ENCODE data around the gene ACTN2.

ACTN2 gene

DNA sequence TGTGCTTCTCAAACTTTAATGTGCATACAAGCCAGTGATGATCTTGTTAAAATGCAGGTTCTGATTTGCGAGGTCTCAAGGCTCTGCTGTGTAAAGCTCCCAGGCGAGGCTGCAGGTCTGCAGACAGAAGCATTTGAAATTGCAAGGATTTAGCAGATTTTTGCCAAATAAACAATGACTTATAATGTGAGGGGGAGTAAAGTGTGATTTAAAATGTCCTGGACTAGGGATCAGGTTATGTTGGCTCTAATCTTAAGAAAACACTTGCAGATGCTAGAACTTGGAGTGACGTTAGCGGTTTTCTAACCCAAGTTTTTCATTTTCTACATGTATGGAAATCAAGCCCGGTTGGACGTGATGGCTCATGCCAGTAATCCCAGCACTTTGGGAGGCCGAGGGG lies 16.2 kb upstream of the ACTN2 start:
- H3K9ac ChIP-seq (ENCODE audit: low read length): no peak overlapping the region
- no peak overlapping the region for H3K27ac ChIP-seq (ENCODE audit: low read depth, low read length)
- H3K36me3 ChIP-seq (ENCODE audit: control insufficient read depth, insufficient read depth, low read length): no peaks in the 10 kb centered on the region
- no peaks in the 10 kb centered on the region for H3K4me1 ChIP-seq (ENCODE audit: control insufficient read depth, insufficient read depth, low read length)
- H3K27me3 ChIP-seq (ENCODE audit: control insufficient read depth, insufficient read depth, low read length): no peaks in the 10 kb centered on the region
- H3K9me3 ChIP-seq (ENCODE audit: control insufficient read depth, insufficient read depth, low read depth, low read length): no peaks in the 10 kb centered on the region
- H3K4me3 ChIP-seq (ENCODE audit: low read depth, low read length): no peak overlapping the region

DNA sequence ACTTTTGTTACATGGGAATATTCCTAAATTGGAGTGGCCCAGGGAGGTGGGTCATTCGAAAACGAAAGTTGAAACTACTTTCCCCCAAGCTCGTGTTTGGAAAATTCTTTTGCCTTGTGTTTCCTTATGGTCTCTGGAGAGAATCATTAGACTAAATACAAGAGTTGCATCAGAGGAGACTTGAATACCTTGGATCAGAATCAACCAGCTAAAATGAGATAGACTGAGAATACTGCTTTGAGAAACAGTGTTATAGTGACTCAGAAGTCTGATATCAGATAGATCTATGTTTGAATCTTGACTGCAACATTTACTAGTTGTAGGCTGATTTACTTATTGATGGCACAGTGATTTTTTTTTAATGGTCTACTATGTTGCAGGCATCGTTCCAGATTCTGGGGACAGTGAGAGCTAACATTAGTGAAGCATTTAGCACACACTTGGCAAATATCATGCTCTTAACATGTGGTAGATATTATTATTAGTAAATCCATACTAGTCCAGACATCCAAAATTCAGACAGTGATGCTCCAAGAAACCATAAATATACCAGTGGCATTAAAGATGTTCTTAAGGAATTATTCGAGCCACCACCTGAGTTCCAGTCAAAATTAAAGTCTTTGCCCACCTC lies 12.9 kb upstream of the ACTN2 start:
- Histone ChIP-seq H3K27me3 (ENCODE audit: control insufficient read depth, insufficient read depth, low read length) (no peaks in the 10 kb centered on the region), H3K9me3 (ENCODE audit: control insufficient read depth, insufficient read depth, low read depth, low read length) (no peaks in the 10 kb centered on the region), H3K36me3 (ENCODE audit: control insufficient read depth, insufficient read depth, low read length) (no peaks in the 10 kb centered on the region), H3K4me1 (ENCODE audit: control insufficient read depth, insufficient read depth, low read length) (peaks cover 6% of the 10 kb centered on the region), H3K27ac (ENCODE audit: low read depth, low read length) (no peak overlapping the region), H3K9ac (ENCODE audit: low read length) (no peak overlapping the region), H3K4me3 (ENCODE audit: low read depth, low read length) (no peak overlapping the region)

DNA sequence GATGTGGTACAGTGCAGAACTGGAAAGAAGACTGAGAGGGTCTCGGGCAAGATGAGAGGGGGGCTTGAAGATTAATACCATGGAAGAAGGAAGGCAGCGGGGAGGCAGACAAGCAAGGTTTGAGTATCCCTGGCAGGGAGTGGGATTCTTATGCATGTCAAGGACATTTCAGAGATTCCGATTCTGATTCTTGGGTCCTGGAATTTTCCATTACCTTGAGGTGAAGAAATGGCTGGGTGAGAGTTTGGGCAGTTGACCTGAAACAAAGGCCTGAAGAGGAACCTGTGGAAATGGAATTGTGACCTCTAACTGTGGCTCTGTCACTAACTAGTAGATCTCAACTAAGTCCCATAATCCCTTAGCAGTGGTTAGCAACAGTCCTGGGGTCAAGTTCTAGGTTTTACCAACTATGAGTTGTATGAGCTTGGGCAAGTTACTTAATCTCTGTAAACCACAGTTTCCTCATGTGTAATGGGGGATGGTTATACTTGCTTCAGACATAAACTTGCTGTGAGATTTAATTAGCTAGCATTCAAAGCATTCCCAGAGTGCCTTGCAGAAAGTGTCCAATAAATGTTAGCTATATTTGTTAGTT lies 8.6 kb upstream of the ACTN2 start:
- Histone ChIP-seq H3K4me3 (ENCODE audit: low read depth, low read length) (no peak overlapping the region), H3K9me3 (ENCODE audit: control insufficient read depth, insufficient read depth, low read depth, low read length) (no peaks in the 10 kb centered on the region), H3K9ac (ENCODE audit: low read length) (no peak overlapping the region), H3K27me3 (ENCODE audit: control insufficient read depth, insufficient read depth, low read length) (no peaks in the 10 kb centered on the region), H3K27ac (ENCODE audit: low read depth, low read length) (no peak overlapping the region), H3K4me1 (ENCODE audit: control insufficient read depth, insufficient read depth, low read length) (peaks cover 6% of the 10 kb centered on the region), H3K36me3 (ENCODE audit: control insufficient read depth, insufficient read depth, low read length) (no peaks in the 10 kb centered on the region)

GRCh38 chr1:236681219-236681618 lies 5.1 kb upstream of the ACTN2 start:
- Histone ChIP-seq H3K36me3 (ENCODE audit: control insufficient read depth, insufficient read depth, low read length) (no peaks in the 10 kb centered on the region), H3K4me1 (ENCODE audit: control insufficient read depth, insufficient read depth, low read length) (peaks cover 6% of the 10 kb centered on the region), H3K9me3 (ENCODE audit: control insufficient read depth, insufficient read depth, low read depth, low read length) (peaks cover 5% of the 10 kb centered on the region; the same call in 1 of the 2 replicates), H3K4me3 (ENCODE audit: low read depth, low read length) (no peak overlapping the region), H3K27ac (ENCODE audit: low read depth, low read length) (no peak overlapping the region), H3K9ac (ENCODE audit: low read length) (no peak overlapping the region), H3K27me3 (ENCODE audit: control insufficient read depth, insufficient read depth, low read length) (peaks cover 14% of the 10 kb centered on the region)

DNA sequence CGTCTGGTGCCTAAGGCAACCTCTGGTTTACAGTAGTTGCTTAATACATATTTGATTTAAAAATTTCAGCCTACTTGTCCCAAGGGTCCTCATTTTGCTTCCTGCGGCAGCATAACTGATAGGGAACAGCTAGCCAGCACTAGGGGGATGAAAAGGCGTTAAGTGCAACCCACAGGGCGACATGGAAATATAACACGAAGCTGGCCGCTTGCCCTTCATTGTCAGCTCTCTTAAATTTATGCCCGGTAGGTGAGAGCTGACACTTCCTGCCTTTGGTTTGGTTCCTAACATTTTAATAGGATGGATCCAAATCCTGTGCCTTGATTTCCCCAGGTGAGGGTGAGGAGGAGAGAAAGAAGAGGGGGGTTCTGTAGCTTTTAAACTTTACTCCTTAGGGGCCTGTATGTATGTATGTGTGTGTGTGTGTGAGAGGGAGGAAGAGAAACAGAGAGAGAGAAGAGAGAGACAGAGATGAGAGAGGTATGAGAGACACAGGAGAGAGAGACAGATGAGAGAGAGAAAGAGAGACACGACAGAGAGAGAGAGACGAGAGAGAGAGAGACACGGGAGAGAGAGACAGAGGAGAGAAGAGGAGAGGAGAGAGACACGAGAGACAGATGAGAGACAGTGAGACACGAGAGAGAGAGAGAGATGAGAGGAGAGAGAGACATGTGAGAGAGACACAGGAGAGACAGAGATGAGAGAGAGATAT lies 938 bp upstream of the ACTN2 start:
- peaks cover 5% of the 10 kb centered on the region; the same call in 1 of the 2 replicates for H3K9me3 ChIP-seq (ENCODE audit: control insufficient read depth, insufficient read depth, low read depth, low read length)
- peak overlapping the region; percentile 45; the same call in 1 of the 2 replicates for H3K4me3 ChIP-seq (ENCODE audit: low read depth, low read length)
- H3K27ac ChIP-seq (ENCODE audit: low read depth, low read length): no peak overlapping the region
- H3K27me3 ChIP-seq (ENCODE audit: control insufficient read depth, insufficient read depth, low read length): peaks cover 40% of the 10 kb centered on the region
- H3K4me1 ChIP-seq (ENCODE audit: control insufficient read depth, insufficient read depth, low read length): peaks cover 7% of the 10 kb centered on the region
- H3K9ac ChIP-seq (ENCODE audit: low read length): no peak overlapping the region
- H3K36me3 ChIP-seq (ENCODE audit: control insufficient read depth, insufficient read depth, low read length): no peaks in the 10 kb centered on the region

- no peak overlapping the region for H3K27ac ChIP-seq (ENCODE audit: low read depth, low read length)
- H3K4me3 ChIP-seq (ENCODE audit: low read depth, low read length): peak overlapping the region; percentile 73
- no peaks in the 10 kb centered on the region for H3K36me3 ChIP-seq (ENCODE audit: control insufficient read depth, insufficient read depth, low read length)
- peaks cover 5% of the 10 kb centered on the region; the same call in 1 of the 2 replicates for H3K9me3 ChIP-seq (ENCODE audit: control insufficient read depth, insufficient read depth, low read depth, low read length)
- peaks cover 7% of the 10 kb centered on the region for H3K4me1 ChIP-seq (ENCODE audit: control insufficient read depth, insufficient read depth, low read length)
- peak overlapping the region; percentile 7 for H3K9ac ChIP-seq (ENCODE audit: low read length)
- H3K27me3 ChIP-seq (ENCODE audit: control insufficient read depth, insufficient read depth, low read length): peaks cover 40% of the 10 kb centered on the region
Observed at GRCh38 chr1:236686815-236687160, 489 bp downstream of the ACTN2 start.

DNA sequence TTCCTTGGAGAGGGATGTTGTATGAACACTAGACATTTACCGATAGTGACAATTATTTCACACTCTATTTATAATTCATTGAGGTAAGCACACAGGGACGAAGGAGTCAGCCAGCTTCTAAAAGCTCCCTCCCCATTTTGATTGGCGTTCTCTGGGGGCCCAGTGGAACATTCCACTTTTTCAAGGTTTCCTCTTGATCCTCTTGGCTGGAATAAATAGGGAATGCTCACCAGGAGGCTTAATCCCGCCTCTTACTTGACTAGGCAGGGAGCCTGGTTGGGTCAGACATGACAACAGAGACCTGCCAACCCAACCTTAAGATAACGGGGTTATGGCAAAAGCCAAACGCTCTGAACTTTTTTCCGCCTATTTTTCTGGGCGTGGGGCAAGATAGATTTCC lies 974 bp downstream of the ACTN2 start:
- Histone ChIP-seq H3K9me3 (ENCODE audit: control insufficient read depth, insufficient read depth, low read depth, low read length) (peaks cover 5% of the 10 kb centered on the region; the same call in 1 of the 2 replicates), H3K36me3 (ENCODE audit: control insufficient read depth, insufficient read depth, low read length) (no peaks in the 10 kb centered on the region), H3K27me3 (ENCODE audit: control insufficient read depth, insufficient read depth, low read length) (peaks cover 40% of the 10 kb centered on the region), H3K4me3 (ENCODE audit: low read depth, low read length) (peak overlapping the region; percentile 73), H3K4me1 (ENCODE audit: control insufficient read depth, insufficient read depth, low read length) (peaks cover 7% of the 10 kb centered on the region), H3K27ac (ENCODE audit: low read depth, low read length) (no peak overlapping the region), H3K9ac (ENCODE audit: low read length) (no peak overlapping the region)

DNA sequence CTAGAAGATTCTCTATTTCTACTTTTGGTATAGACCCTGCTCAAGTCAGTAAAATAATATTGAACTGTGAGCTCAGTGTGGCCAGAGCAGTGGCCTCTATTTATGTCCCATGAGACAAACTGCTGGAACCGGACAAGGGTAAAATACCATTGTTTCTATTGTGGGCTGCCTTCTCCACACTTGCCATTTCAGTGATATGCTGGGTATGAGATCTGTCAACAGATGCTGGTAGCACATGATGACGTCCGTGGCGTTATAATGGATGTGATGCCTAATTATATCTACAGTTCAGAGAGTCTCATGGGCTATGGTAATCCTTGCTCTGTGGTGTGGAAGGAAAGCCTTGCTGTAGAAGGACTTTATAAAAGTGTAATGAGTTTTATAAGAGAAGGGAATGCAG lies 2.4 kb downstream of the ACTN2 start:
- Histone ChIP-seq H3K9ac (ENCODE audit: low read length) (no peak overlapping the region), H3K4me1 (ENCODE audit: control insufficient read depth, insufficient read depth, low read length) (peaks cover 7% of the 10 kb centered on the region), H3K27ac (ENCODE audit: low read depth, low read length) (no peak overlapping the region), H3K36me3 (ENCODE audit: control insufficient read depth, insufficient read depth, low read length) (no peaks in the 10 kb centered on the region), H3K9me3 (ENCODE audit: control insufficient read depth, insufficient read depth, low read depth, low read length) (peaks cover 5% of the 10 kb centered on the region; the same call in 1 of the 2 replicates), H3K4me3 (ENCODE audit: low read depth, low read length) (no peak overlapping the region), H3K27me3 (ENCODE audit: control insufficient read depth, insufficient read depth, low read length) (peaks cover 40% of the 10 kb centered on the region)

- Histone ChIP-seq H3K4me1 (ENCODE audit: control insufficient read depth, insufficient read depth, low read length) (peaks cover 7% of the 10 kb centered on the region), H3K9ac (ENCODE audit: low read length) (no peak overlapping the region), H3K27me3 (ENCODE audit: control insufficient read depth, insufficient read depth, low read length) (peaks cover 38% of the 10 kb centered on the region), H3K9me3 (ENCODE audit: control insufficient read depth, insufficient read depth, low read depth, low read length) (peaks cover 5% of the 10 kb centered on the region; the same call in 1 of the 2 replicates), H3K4me3 (ENCODE audit: low read depth, low read length) (no peak overlapping the region), H3K27ac (ENCODE audit: low read depth, low read length) (no peak overlapping the region), H3K36me3 (ENCODE audit: control insufficient read depth, insufficient read depth, low read length) (no peaks in the 10 kb centered on the region)
Observed at GRCh38 chr1:236689713-236690569, 3.6 kb downstream of the ACTN2 start.

GRCh38 chr1:236691348-236691747 lies 5.0 kb downstream of the ACTN2 start:
- no peaks in the 10 kb centered on the region for H3K36me3 ChIP-seq (ENCODE audit: control insufficient read depth, insufficient read depth, low read length)
- H3K27me3 ChIP-seq (ENCODE audit: control insufficient read depth, insufficient read depth, low read length): peaks cover 26% of the 10 kb centered on the region

More at GRCh38 chr1:236691348-236691747, 5.0 kb downstream of the ACTN2 start:
- Histone ChIP-seq H3K9ac (ENCODE audit: low read length) (no peak overlapping the region), H3K4me3 (ENCODE audit: low read depth, low read length) (no peak overlapping the region), H3K9me3 (ENCODE audit: control insufficient read depth, insufficient read depth, low read depth, low read length) (no peaks in the 10 kb centered on the region), H3K4me1 (ENCODE audit: control insufficient read depth, insufficient read depth, low read length) (peaks cover 7% of the 10 kb centered on the region; the same call in 1 of the 2 replicates), H3K27ac (ENCODE audit: low read depth, low read length) (no peak overlapping the region)
